A549 (cell line): ENCODE measurements around the gene PXDN.

Experiments
- CTCF ChIP-seq: fragments of >200 bp; sonication (Bioruptor Twin); formaldehyde crosslinking; IDR thresholded peaks from 3 replicates; pipeline ENCODE4 v1.5.1; 2016
- EP300 ChIP-seq, 2 experiments: fragments of >200 bp; sonication (Bioruptor Twin); formaldehyde crosslinking; IDR thresholded peaks; 2 replicates in 1 of 2; 3 replicates in 1 of 2; pipeline ENCODE4 v1.6.1; 2016 to 2017
- HMGXB4 ChIP-seq: fragments of 250-450 bp; sonication (Bioruptor Pico); IDR thresholded peaks from 2 replicates; pipeline ENCODE4 v1.5.0; 2021; ENCODE audit warnings: mild to moderate bottlenecking, moderate library complexity, borderline replicate concordance
- JUN ChIP-seq, 2 experiments: fragments of >200 bp; sonication (Bioruptor Twin); formaldehyde crosslinking; IDR thresholded peaks; 2 replicates in 1 of 2; 3 replicates in 1 of 2; pipeline ENCODE4 v1.6.1; 2016 to 2017
- POLR2A ChIP-seq: IDR thresholded peaks from 2 replicates; pipeline ENCODE4 v1.6.1; 2012; ENCODE audit warnings: mild to moderate bottlenecking, low read length
- RAD21 ChIP-seq, 2 experiments: fragments of >200 bp in 1 of 2; sonication (Bioruptor Twin) in 1 of 2; formaldehyde crosslinking in 1 of 2; IDR thresholded peaks in 1 of 2; conservative IDR thresholded peaks in 1 of 2; 2 replicates in 1 of 2; 3 replicates in 1 of 2; pipeline ENCODE4 v1.6.1; 2012 to 2018; ENCODE audit warnings: inconsistent platforms in 1 of 2
- REST ChIP-seq: fragments of 200-600 bp; sonication (generic); IDR thresholded peaks from 2 replicates; pipeline ENCODE4 v1.6.1; 2016; ENCODE audit warnings: antibody characterized with exemption, mild to moderate bottlenecking, moderate library complexity
- RNF2 ChIP-seq: fragments of 200-600 bp; sonication (generic); IDR thresholded peaks from 2 replicates; pipeline ENCODE4 v1.6.1; 2016; ENCODE audit warnings: low read depth, mild to moderate bottlenecking, antibody characterized with exemption, moderate library complexity, borderline replicate concordance
- SMC3 ChIP-seq: fragments of >200 bp; sonication (Bioruptor Twin); formaldehyde crosslinking; IDR thresholded peaks from 3 replicates; pipeline ENCODE4 v1.6.1; 2018; ENCODE audit warnings: inconsistent platforms

GRCh38 chr2:1673160-1673944 is 71.0 kb downstream of the PXDN start:
- TF ChIP-seq CTCF (no peak), RNF2 (no peak), JUN (IDR thresholded peaks at IDR 0.05) (no peak), EP300 (IDR thresholded peaks at IDR 0.05) (no peak), SMC3 (no peak), RAD21 (conservative IDR thresholded peaks at IDR 0.05 in 1 of 2, IDR thresholded peaks at IDR 0.05 in 1 of 2) (no peak), POLR2A (no peak), REST (no peak), HMGXB4 (no peak)
